ENCODE measurements around the gene MSH5. TPM values are rescaled to one million over a fixed set of nuclear protein-coding genes. Genes with fewer than 3 reads are reported as not detected.
A peak's percentile ranks its signal among the peaks of the same experiment; 100 is the strongest.

The MSH5 gene
- total and polyA plus RNA-seq, 2 of the 13 experiments (the other 11 are each of a cell fraction or from before 2014, with no cell fraction given), result 10.2 to 38.7 TPM

DNA sequence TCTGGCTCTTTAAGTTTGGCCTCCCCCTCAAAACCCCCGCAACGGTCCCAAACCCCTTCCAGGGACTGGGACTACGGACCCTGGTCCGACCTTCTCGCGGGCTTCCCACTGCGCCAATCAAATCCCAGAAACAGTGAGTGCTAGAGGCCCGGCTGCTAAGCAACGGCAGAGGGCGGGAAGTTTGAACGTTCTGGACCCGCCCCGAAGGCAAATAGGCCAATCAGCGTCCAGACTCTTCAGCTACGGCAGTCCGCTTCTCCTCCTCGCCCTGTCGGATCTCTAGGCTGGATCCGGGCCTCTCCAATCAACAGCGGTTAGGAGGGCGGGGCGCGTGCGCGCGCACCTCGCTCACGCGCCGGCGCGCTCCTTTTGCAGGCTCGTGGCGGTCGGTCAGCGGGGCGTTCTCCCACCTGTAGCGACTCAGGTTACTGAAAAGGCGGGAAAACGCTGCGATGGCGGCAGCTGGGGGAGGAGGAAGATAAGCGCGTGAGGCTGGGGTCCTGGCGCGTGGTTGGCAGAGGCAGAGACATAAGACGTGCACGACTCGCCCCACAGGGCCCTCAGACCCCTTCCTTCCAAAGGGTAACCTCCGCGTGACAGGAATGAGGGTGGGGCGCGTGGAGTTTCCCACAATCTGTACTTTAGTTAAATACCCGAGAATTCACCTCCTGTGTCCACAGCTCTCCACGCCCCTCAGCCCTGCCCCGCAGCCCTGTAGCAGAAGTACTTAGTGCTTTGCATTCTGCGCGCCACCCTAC, at the start of gene MSH5 (continued):
- TF ChIP-seq MBNL3 (CRISPR knock-in tag; conservative IDR thresholded peaks at IDR 0.05), result no peak
- TF ChIP-seq ZNF10 (CRISPR knock-in tag; IDR thresholded peaks at IDR 0.05; ENCODE audit: borderline replicate concordance, low read depth), result no peak
- peak; percentile 60 for TF ChIP-seq RCOR2 (CRISPR knock-in tag; IDR thresholded peaks at IDR 0.05)
- TF ChIP-seq, protein P1, sequence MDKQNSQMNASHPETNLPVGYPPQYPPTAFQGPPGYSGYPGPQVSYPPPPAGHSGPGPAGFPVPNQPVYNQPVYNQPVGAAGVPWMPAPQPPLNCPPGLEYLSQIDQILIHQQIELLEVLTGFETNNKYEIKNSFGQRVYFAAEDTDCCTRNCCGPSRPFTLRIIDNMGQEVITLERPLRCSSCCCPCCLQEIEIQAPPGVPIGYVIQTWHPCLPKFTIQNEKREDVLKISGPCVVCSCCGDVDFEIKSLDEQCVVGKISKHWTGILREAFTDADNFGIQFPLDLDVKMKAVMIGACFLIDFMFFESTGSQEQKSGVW (CRISPR knock-in tag; IDR thresholded peaks at IDR 0.05; ENCODE audit: borderline replicate concordance), result no peak
- TF ChIP-seq NR2C2 (CRISPR knock-in tag; IDR thresholded peaks at IDR 0.05; ENCODE audit: borderline replicate concordance), result peak; percentile 61; the same call in 1 of the 2 replicates
- TF ChIP-seq FOXK1 (CRISPR knock-in tag; IDR thresholded peaks at IDR 0.05; ENCODE audit: borderline replicate concordance, low read depth), result peak; percentile 72; the same call in 1 of the 2 replicates
- peak; percentile 73; the same call in 1 of the 2 replicates for TF ChIP-seq ZSCAN12 (CRISPR knock-in tag; IDR thresholded peaks at IDR 0.05)
- TF ChIP-seq ZFP41 (CRISPR knock-in tag; IDR thresholded peaks at IDR 0.05; ENCODE audit: borderline replicate concordance), result peak; percentile 98
- peak; percentile 96 for TF ChIP-seq SP2 (CRISPR knock-in tag; IDR thresholded peaks at IDR 0.05)
- TF ChIP-seq RBFOX2 (IDR thresholded peaks at IDR 0.05; ENCODE audit: low read depth, low read length), result peak; percentile 96
- peak; percentile 93 for TF ChIP-seq ZNF232 (CRISPR knock-in tag; IDR thresholded peaks at IDR 0.05; ENCODE audit: borderline replicate concordance)
- TF ChIP-seq KLF15 (CRISPR knock-in tag; IDR thresholded peaks at IDR 0.05; ENCODE audit: borderline replicate concordance), result peak; percentile 95; the same call in 1 of the 2 replicates
- peak; percentile 98 for TF ChIP-seq ZFP90 (CRISPR knock-in tag; IDR thresholded peaks at IDR 0.05; ENCODE audit: borderline replicate concordance)
- peak; percentile 100 for TF ChIP-seq REL (CRISPR knock-in tag; conservative IDR thresholded peaks at IDR 0.05)
- TF ChIP-seq FIP1L1 (IDR thresholded peaks at IDR 0.05; ENCODE audit: borderline replicate concordance, insufficient read depth, low read depth, low read length), result 0 out of 2 replicates have a peak, but pooled peaks have one; percentile 34
- TF ChIP-seq, protein P2, sequence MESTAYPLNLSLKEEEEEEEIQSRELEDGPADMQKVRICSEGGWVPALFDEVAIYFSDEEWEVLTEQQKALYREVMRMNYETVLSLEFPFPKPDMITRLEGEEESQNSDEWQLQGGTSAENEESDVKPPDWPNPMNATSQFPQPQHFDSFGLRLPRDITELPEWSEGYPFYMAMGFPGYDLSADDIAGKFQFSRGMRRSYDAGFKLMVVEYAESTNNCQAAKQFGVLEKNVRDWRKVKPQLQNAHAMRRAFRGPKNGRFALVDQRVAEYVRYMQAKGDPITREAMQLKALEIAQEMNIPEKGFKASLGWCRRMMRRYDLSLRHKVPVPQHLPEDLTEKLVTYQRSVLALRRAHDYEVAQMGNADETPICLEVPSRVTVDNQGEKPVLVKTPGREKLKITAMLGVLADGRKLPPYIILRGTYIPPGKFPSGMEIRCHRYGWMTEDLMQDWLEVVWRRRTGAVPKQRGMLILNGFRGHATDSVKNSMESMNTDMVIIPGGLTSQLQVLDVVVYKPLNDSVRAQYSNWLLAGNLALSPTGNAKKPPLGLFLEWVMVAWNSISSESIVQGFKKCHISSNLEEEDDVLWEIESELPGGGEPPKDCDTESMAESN (CRISPR knock-in tag; conservative IDR thresholded peaks at IDR 0.05), result peak; percentile 93; the same call in 1 of the 2 replicates
- peak; percentile 60 for TF ChIP-seq ZNF496 (CRISPR knock-in tag; IDR thresholded peaks at IDR 0.05; ENCODE audit: insufficient replicate concordance)
- peak; percentile 96 for TF ChIP-seq ZNF564 (CRISPR knock-in tag; IDR thresholded peaks at IDR 0.05)
- TF ChIP-seq, protein P3, sequence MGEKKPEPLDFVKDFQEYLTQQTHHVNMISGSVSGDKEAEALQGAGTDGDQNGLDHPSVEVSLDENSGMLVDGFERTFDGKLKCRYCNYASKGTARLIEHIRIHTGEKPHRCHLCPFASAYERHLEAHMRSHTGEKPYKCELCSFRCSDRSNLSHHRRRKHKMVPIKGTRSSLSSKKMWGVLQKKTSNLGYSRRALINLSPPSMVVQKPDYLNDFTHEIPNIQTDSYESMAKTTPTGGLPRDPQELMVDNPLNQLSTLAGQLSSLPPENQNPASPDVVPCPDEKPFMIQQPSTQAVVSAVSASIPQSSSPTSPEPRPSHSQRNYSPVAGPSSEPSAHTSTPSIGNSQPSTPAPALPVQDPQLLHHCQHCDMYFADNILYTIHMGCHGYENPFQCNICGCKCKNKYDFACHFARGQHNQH (CRISPR knock-in tag; IDR thresholded peaks at IDR 0.05), result peak; percentile 88
- peak; percentile 97 for TF ChIP-seq ZC3H13 (CRISPR knock-in tag; IDR thresholded peaks at IDR 0.05)
- TF ChIP-seq NRL (CRISPR knock-in tag; IDR thresholded peaks at IDR 0.05; ENCODE audit: borderline replicate concordance), result peak; percentile 98
- peak; percentile 99 for TF ChIP-seq TOPORS (CRISPR knock-in tag; IDR thresholded peaks at IDR 0.05)
- peak; percentile 92 for TF ChIP-seq ZNF775 (CRISPR knock-in tag; IDR thresholded peaks at IDR 0.05; ENCODE audit: borderline replicate concordance)
- TF ChIP-seq, protein P4, sequence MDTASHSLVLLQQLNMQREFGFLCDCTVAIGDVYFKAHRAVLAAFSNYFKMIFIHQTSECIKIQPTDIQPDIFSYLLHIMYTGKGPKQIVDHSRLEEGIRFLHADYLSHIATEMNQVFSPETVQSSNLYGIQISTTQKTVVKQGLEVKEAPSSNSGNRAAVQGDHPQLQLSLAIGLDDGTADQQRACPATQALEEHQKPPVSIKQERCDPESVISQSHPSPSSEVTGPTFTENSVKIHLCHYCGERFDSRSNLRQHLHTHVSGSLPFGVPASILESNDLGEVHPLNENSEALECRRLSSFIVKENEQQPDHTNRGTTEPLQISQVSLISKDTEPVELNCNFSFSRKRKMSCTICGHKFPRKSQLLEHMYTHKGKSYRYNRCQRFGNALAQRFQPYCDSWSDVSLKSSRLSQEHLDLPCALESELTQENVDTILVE (CRISPR knock-in tag; IDR thresholded peaks at IDR 0.05), result peak; percentile 77

All from HepG2 (cell line).